HG02852 (cell line): Measurements from ENCODE around the gene ELAVL4.

Source experiments
- ATAC-seq: cut with Tn5 transposase; IDR thresholded peaks from one replicate; pipeline ENCODE4 v1.9.1; 2021; ENCODE audit warnings: mild to moderate bottlenecking, moderate library complexity; ENCODE audit not compliant: unreplicated experiment

ELAVL4 gene

DNA sequence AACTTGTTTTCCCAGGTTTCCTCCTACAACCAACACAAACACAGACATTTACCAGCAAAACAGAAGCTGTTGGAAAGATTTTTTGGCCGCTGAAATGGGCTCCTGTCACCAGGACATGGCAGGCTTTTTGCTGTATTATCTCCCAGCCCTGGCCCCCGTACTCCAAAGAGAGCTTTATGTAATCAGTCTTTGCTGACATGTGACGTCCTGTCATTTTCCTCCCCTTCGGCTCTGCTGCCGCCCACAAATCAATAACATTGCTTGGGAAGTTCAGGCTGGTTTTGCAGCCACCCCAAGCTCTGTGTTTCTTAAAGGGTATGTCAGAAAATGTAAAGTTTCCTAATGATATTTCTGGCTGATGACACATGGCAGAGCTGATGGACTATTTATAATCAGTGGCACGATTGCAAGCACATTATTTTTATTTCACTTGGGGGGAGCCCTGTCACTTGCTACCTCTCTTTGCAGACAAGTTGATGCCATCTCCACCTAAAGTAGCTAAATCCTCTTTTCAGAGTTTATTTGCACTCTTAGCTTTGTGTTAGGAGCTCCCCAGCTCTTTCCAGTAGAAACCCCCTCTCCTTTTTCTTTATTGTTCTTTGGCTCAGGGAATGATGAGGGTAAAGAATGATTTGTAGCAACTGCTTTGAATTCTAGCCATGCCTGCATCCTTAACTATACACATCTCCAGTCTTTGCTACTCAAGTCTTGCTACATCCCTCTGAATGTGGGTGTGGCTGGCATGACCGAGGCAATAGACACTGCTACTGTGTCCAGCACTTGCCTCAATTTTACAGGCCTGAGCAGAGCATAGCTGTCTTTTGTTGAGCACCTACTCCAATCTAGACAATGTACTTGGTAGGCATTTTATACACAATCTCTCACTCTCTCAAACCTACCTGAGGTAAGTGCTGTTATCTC, 67.3 kb downstream of the ELAVL4 start:
- ATAC-seq, result no peak

DNA sequence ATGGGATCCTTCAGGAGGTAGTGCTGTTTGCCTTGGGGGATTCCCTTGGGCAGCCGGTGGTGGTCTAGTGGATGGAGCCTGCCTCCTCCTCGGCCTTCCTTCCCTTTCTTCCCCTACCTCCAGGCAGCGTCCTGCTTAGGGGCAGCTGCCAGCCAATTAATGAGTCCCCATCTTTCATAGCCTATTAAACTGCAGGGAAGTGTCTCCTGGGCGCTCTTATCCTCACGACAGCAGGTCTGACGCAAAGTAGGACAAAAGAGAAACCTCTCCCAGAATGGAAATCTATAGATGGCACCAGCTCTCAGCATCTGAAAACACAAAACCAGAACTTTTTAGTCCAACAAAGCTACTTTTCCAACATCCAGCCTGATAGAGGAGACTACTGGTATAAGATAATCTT, 69.3 kb downstream of the ELAVL4 start:
- no peak for ATAC-seq

DNA sequence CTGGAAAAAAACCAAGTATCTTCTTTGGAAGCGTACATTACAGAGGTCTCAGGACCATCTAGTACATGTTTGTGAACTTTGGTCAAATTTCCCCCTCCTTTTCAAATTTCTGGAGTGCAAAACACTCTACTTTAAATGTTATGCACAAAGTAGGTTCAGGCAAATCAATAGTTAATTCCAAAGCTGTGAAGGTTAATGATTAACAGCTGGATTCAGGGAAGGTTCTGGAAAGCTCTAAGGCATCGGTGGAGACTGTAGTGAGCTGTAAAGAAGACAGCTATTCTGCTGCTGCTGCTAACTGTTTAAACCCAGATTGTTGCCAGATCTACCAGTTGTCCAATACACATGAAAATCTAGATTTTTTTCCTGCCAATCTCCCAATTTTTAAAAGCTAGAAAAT, 70.9 kb downstream of the ELAVL4 start:
- no peak for ATAC-seq

DNA sequence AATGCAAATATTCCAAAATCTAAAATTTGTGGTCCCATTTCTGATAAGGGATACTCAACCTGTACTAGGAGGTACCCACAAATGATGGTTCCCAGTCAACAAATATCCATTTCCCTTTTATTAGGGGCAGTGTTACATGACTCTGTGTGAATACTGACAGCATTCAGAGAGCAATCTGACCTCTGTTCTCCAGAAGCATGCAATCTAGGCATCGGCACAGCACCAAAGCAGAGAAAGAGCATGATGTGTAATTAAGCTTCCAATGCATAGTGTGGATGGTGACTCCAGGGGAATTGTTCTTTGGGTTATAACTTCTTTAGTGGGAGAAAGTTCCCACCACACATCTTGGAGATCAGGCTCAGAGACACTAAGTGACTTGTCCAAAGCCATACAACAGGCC, 71.6 kb downstream of the ELAVL4 start:
- ATAC-seq, result no peak

DNA sequence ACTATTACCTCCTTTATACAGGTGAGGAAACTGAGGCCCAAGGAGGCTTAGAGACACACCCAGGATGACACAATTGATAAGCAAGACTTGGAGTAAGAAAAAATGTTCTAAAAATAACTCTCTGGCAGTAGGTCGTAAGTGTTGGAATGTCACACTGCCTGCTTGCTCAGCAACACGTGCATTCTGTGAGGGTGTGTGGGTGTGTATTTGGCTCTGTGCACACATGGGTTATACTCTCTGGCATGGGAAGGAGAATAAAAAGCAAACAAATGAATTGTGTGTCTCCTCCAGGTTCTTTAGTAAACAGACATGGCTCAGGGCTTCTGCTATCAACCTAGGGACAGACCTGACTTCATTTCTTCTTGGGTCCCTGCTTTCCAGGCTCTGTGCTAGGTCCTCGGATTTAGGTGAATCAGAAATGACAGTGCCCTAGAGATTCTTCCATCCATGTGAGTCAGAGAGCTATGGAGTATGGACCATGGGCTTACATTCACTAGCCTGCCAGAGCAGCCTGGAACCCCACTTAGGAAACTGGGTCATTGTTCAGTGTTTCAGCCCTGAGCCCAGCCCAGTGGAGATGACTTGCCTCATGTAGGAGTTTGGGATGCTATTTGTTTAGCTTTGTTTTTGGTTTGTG, 72.4 kb downstream of the ELAVL4 start:
- ATAC-seq, result no peak

DNA sequence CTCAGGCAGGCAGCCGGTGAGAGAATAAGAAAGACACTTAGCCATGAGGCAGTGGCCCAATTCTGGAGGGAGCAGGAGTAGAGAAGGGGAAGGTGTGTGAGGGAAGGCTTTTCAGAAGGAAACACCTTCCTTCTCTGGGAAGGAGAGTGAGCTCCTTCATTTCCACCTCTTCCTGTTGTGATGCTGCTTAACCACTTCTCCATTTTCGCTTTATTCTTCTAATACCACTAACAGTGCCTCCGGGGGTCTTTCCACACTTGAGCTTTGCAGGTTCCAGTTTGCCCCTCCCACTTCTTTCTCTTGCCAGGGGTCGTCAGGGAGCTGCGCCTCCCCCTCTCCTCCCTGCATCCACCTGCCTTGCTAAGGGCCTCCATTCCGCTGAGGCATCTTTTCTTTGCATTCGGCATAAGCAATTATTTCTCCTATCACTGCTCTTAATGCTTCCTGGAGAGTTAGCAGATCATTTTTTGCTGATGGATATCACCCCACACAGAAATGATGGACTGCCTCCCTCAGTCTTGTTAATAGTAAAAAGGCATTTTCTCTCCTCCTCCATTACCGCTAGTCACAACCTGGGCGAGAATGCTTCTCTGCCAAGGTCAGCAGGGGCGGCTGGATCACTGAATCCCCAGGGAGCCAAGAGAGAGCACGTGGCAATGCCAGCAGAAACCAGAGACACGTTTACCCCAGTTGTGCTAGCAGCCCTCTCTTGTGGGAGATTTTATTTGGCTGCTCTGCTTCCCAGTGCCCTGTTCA, 74.8 kb downstream of the ELAVL4 start:
- ATAC-seq, result no peak

DNA sequence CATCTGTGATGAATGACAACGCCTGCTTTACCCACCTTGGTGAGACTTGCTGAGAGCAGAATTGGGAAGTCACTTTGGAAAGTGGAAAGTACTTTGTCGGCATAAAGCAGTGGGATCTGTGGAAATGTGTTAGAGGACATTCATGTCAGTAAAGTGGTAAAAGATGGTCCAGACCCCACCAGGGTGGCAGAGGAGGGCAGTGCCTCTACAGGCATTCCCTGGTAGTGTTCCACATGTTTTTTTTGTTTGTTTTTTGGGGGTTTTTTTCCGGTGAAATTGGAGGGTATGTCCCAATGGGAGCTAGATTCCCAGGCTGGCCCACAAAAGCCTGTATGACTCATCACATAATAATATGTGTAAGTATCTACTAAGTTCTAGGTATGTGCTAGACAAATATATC, 80.6 kb downstream of the ELAVL4 start:
- no peak for ATAC-seq

DNA sequence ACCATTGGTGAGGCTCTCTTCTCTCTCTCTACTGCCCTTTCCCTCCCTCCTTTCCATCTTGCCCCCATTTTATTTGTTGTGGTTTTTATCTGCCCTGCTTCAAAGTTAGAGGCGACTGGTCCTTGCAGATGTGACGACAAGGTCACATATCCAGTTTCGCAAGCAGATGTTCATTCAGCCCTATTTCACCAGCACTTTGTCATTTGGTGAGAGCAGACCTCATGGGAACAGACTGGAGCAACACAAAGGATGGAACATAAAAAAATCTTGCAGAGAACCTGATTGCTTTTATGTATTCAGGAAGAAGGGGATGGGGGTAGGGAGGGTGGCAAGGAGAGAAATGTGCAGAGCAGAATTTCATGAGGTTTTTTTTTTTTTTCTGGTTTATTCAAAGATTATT, 84.3 kb downstream of the ELAVL4 start:
- ATAC-seq, result no peak

DNA sequence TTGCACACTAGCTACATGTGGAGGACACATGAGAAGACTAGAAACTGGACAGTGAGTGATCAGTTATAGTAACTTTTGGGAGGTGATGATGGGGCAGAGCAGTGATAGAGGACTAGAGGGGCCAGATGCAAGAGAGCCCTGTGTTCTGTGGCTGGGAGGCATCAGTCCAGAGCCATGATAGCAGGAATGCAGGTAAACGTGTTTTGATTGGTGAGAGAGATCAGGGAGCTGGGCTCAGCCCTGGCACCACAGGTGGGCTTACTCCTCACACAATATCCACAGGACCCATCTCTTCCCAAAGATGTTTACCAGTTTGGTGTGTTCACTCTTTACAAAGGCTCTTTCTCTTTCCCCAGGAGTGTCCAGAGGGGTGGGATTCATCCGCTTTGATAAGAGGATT, 86.5 kb downstream of the ELAVL4 start:
- ATAC-seq, result no peak

DNA sequence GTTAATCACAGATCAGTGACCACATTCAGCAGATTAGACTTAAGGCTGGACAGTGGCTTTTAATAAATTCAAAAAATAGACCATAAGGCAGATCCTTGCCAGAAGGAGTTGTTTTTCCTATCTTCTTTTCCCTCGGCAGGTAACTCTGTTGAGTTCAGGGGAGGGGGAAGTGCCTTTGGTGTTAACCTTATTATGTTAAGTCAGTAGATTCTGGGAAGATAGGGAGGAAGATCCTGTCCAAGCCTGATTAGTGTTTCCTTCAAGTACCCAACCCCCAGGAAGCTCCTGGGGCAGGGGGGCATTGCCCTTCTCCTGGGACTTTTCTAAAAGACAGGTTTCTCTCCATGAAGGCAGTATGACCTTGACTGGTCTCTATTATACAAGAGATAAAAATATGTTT, 87.4 kb downstream of the ELAVL4 start:
- ATAC-seq, result no peak

DNA sequence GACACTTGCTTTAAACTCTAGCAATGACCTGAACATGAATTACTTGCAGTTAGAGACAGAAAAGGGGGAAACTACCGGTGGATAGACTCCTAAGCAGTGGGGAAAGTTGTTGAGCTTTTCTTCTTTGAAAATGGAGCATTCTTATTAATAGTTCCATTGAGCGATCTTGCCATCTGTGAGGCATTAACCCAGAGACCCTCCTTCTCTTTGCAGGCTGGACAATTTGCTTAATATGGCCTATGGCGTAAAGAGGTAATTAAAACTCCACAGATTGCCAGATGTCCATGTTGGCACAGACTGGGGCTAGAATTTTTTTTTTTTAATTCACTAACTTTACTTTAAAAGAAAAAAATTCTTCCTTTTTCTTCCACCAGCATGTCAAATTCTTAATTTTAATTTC, 88.5 kb downstream of the ELAVL4 start:
- no peak for ATAC-seq

DNA sequence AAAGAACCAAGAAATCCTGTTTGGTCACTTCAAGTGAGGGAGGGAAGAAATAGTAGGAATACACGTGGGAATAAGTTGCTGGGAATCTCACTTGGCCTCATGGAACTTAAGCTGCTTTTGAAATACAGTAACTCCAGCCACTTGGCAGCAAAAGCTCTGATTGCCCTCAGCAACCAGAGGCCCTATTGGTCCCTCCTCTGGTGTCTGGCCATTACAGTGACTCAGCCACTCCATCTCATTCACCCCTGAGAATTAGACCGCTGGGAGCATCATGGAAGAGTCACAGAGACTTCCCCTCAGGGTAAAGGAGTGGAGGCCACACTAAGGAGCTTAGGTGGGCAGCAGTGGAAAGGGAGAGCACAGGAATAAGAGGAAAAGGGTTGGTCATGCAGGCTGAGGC, 99.6 kb downstream of the ELAVL4 start:
- no peak for ATAC-seq

DNA sequence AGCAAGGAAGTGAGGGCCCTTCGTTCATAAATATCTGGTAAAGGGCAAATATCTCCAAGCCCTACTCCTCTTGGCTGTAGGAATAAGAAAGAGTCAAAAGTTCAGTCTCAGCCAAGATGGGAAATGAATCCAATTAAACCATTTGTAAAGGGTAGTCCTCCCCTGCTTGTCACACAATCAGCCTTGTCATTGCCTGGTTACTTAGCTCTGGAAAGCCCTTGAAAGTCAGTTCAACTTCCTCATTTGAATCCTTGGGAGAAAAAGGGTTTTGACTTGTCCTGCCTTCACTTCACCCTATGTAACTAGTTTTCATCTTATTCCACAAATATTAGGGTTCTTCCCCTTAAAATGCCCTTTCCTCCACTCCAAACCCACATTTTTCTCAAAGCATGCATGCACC, 100.0 kb downstream of the ELAVL4 start:
- no peak for ATAC-seq

DNA sequence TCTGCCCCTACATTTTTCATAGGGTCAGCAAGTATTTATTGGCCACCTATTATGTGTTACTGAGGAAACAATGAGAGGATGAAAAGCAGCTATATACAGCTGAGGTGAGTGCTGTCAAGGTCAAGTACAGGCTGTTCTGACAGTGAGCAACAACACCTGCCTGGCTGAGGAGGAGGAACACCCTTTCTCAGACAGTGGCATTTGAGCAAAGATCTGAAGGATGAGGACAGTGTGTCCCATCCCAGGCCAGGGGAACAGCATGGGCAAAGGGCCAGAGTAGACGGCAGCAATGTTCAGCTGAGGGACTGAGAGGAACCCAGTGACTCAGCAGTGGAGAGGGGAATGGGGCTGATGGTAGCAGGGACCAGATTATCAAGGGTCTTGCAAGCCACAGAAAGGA, 101.0 kb downstream of the ELAVL4 start:
- ATAC-seq, result no peak

DNA sequence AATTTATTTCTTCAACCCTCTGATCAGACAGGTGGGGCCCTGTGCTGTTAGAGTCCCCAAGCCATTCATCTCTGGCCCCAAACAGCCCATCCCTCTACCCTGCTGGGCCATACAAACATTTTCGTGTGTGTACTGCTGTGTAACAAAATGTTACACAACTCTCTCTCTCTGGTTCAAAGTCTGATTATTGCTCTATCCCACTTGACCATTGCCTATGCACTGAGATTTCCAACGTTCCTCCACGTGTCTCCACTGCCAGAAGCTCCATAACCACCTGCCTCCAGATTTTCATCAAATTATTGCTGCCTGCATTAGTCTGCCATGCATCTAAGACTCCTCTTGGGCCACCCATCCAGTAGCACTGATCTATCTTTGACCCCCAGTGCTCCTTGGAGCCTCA, 104.8 kb downstream of the ELAVL4 start:
- ATAC-seq, result no peak

DNA sequence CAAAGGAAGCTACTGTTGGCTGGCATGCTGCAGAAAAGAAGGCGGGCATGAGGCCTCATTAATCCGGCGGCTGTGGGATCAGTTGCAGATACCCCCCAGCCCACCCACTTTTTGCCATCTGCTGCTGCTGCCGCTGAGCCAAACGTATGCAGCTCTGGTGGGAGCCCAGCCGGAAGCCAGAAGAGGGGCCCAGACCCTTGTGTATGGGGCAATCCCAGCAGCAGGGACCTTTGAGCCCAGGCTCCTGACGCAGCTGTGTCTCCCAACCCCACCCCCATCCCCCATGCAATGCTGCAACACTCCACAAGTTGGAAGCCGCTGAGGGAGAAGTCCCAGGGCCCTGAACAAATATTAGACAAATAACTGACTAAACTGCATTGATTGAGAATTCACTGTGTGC, 106.0 kb downstream of the ELAVL4 start:
- ATAC-seq, result no peak

DNA sequence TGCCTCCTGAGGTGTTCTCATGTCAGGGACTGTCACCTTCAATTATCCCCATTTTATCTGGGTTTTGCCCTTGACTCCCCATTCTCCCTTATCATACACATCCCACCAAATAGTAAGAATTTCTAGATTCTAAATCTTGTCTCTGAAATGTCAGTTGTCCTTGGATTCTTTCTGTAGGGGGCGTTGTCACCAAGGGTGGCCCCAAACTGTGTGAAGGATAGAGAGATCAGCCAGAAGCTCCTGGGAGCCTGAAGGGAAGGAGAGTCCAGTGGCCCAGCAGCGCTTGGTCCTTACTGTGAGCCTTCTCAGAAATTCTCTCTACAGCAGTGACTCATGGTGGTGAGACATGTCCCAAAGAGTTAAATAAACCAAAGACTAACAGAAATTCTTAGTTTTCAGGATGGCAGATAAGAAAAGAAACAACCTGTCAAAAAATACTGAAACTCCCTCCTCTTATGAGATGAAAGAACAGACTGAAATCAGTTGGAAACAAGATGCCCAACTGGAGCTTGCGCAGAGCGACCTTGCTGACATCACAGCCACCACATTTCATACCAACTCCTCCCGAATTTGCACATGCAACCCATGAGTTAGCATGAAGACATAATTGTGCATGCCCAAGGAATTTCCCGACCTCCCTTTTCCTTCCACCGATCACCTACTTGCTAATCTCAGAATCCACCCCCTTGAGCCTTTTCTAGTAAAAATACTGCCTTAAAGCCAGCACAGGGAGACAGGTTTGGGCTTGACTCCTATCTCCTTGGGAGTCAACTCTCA, 109.8 kb downstream of the ELAVL4 start:
- no peak for ATAC-seq

DNA sequence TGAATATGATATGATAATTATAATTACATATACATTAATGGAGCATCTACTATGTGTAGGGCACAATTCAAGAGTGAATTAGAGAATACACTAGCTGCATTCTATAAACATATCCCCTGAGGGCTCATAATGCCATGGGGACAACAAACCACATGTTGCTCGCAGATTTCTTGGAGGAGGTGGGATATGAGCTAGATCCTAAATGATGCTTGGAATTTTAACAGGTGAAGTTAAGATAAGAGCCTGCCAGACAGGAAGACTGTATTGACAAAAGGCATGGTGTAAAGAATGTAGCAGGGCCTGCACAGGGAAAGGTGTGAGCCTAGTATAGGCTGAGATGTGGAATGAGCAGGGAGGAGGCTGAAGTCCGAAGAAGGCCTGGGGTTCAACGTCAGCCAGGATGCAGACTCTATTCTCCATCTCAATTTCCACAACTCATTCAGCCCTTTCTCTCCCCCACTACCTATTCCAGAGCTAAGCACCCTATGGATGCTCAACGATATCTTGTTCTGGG, 120.2 kb downstream of the ELAVL4 start:
- ATAC-seq, result no peak

DNA sequence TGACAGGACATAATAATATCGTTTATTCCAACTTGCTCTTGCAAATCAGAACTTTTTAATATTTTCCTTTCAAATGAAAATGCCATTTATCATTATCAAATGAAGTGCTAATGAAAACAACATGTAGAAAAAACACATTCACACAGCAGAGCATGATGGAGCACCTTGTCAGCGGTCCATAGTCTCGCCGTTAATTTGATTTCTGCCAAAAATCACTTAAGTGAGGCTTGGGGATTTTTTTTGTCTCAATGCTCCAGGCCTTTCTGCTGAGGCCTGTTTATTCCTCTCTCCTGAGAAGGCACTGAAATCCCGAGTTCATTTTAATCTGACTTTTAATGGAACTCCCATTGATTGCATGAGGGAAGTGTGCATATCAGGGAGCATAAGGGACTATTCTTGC, 122.5 kb downstream of the ELAVL4 start:
- no peak for ATAC-seq

DNA sequence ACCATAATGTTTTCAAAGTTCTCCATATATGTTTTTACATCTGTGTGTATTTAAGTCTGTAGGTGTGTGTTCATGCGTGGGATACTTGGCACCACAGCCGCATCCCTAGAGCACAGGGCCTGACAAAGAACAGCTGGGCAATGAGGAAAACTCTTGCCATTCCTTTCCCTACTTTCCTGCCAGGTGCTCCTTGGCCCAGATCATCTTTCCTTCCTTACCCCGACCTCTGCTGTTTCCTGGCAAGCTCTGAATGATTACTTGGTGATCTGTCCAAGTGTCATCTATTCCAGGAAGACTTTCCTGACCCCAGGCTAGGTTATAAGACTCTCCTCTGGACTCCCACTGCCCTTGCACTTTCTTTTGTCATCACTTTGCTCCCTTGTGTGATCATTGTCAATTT, 123.6 kb downstream of the ELAVL4 start:
- ATAC-seq, result no peak

DNA sequence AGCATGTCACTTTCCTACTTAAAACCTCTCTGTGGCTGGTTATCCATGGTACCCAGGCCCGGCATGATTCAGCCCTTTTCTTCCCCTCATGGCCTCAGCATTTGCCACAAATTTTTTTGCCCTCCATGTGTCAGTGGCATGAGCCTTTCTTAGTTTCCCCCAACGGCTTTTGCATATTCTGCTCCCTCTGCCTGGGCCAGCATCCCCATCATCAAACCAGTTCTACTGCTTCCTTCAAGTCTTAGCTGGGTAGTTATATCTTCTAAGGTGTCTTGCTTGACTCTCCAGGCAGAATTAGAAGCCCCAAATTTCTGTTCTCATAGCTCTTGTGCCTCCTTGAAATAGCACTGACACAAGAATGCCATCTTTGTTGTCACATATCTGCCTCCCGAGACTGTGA, 127.9 kb downstream of the ELAVL4 start:
- ATAC-seq, result no peak
